VCaP (cell line): ENCODE results near the gene PRKCSH.

ENCODE experiments used
- H3K27ac ChIP-seq: fragments of 450-650 bp; 2 replicates; pipeline ENCODE4 v1.5.1; 2017
- CTCF ChIP-seq: fragments of 450-650 bp; conservative IDR thresholded peaks from 2 replicates; pipeline ENCODE4 v1.5.1; 2017; ENCODE audit warnings: mild to moderate bottlenecking, moderate library complexity

Gene PRKCSH

GRCh38 chr19:11435833-11436313, 438 bp downstream of the PRKCSH start:
- no peak for TF ChIP-seq CTCF
- peak overlapping the region; percentile 70 for H3K27ac ChIP-seq

GRCh38 chr19:11437955-11438354, 2.5 kb downstream of the PRKCSH start:
- TF ChIP-seq CTCF = no peak
- no peak overlapping the region for H3K27ac ChIP-seq

GRCh38 chr19:11444059-11444458, 8.6 kb downstream of the PRKCSH start:
- no peak for TF ChIP-seq CTCF
- no peak overlapping the region for H3K27ac ChIP-seq

GRCh38 chr19:11445141-11445540, 9.7 kb downstream of the PRKCSH start:
- no peak for TF ChIP-seq CTCF
- no peak overlapping the region for H3K27ac ChIP-seq

- H3K27ac ChIP-seq = no peak overlapping the region
- TF ChIP-seq CTCF = no peak
Observed at GRCh38 chr19:11446271-11446651, 10.8 kb downstream of the PRKCSH start.

GRCh38 chr19:11446652-11447301, 11.3 kb downstream of the PRKCSH start:
- no peak overlapping the region for H3K27ac ChIP-seq
- TF ChIP-seq CTCF = peak; percentile 86

- H3K27ac ChIP-seq = no peak overlapping the region
Observed at GRCh38 chr19:11447347-11448262, 12.2 kb downstream of the PRKCSH start.

More at GRCh38 chr19:11447347-11448262, 12.2 kb downstream of the PRKCSH start:
- TF ChIP-seq CTCF = no peak
